GM21360 (cell line): ENCODE measurements around the gene HOXC4.
A peak's percentile ranks its signal among the peaks of the same experiment; 100 is the strongest.

Experiments used
- ATAC-seq: cut with Tn5 transposase; IDR thresholded peaks from one replicate; pipeline ENCODE4 v1.9.1; 2021; ENCODE audit warnings: mild to moderate bottlenecking, moderate library complexity; ENCODE audit not compliant: unreplicated experiment

The HOXC4 gene

GRCh38 chr12:54027442-54027786 is 26.2 kb upstream of the HOXC4 start:
- ATAC-seq: no peak

- ATAC-seq: no peak
Measured at GRCh38 chr12:54028314-54029201, 25.1 kb upstream of the HOXC4 start, which contains the start of gene HOXC6. TSS of gene HOXC6 (plus strand) at chr12:54028440. CDS start at chr12:54028522, 82 bp downstream.

GRCh38 chr12:54029529-54030441 is 23.9 kb upstream of the HOXC4 start:
- ATAC-seq: no peak

- ATAC-seq: no peak
Measured at GRCh38 chr12:54030442-54030801, 23.2 kb upstream of the HOXC4 start.

- no peak for ATAC-seq
Measured at GRCh38 chr12:54030889-54031471, 22.7 kb upstream of the HOXC4 start.

GRCh38 chr12:54031480-54031879 is 22.2 kb upstream of the HOXC4 start:
- no peak for ATAC-seq

- no peak for ATAC-seq
Measured at GRCh38 chr12:54032086-54032619, 21.5 kb upstream of the HOXC4 start.

- ATAC-seq: no peak
Measured at GRCh38 chr12:54032627-54033100, 21.0 kb upstream of the HOXC4 start, which contains the start of gene HOXC5. TSS of gene HOXC5 (plus strand) at chr12:54033050. CDS start at chr12:54033123, 73 bp downstream.

- no peak for ATAC-seq
Measured at GRCh38 chr12:54033106-54033979, 20.3 kb upstream of the HOXC4 start.

- no peak for ATAC-seq
Measured at GRCh38 chr12:54033980-54034784, 19.5 kb upstream of the HOXC4 start.

- no peak for ATAC-seq
Measured at GRCh38 chr12:54034785-54035310, 18.8 kb upstream of the HOXC4 start.

GRCh38 chr12:54035568-54036264 is 17.9 kb upstream of the HOXC4 start:
- no peak for ATAC-seq

GRCh38 chr12:54036620-54037359 is 16.8 kb upstream of the HOXC4 start:
- peak; percentile 37 for ATAC-seq

GRCh38 chr12:54037360-54038283 is 16.0 kb upstream of the HOXC4 start:
- no peak for ATAC-seq

GRCh38 chr12:54038284-54038870 is 15.3 kb upstream of the HOXC4 start:
- no peak for ATAC-seq

- no peak for ATAC-seq
Measured at GRCh38 chr12:54038871-54039414, 14.7 kb upstream of the HOXC4 start.
